Measurements from ENCODE around the gene COX5B. TPM values are rescaled to one million over a fixed set of nuclear protein-coding genes. Genes with fewer than 3 reads are reported as not detected.
"Not testable (repeated sequence)": the region's sequence is repeated elsewhere in the genome, so short reads cannot be mapped to it uniquely, and the experiment has no call there.

The COX5B gene, protein sequence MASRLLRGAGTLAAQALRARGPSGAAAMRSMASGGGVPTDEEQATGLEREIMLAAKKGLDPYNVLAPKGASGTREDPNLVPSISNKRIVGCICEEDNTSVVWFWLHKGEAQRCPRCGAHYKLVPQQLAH
- 138 TPM for polyA plus RNA-seq (2013, experiment 1 of 2; ENCODE audit: insufficient read length)
- polyA plus RNA-seq (2013, experiment 2 of 2; ENCODE audit: insufficient read length) = 123 TPM

DNA sequence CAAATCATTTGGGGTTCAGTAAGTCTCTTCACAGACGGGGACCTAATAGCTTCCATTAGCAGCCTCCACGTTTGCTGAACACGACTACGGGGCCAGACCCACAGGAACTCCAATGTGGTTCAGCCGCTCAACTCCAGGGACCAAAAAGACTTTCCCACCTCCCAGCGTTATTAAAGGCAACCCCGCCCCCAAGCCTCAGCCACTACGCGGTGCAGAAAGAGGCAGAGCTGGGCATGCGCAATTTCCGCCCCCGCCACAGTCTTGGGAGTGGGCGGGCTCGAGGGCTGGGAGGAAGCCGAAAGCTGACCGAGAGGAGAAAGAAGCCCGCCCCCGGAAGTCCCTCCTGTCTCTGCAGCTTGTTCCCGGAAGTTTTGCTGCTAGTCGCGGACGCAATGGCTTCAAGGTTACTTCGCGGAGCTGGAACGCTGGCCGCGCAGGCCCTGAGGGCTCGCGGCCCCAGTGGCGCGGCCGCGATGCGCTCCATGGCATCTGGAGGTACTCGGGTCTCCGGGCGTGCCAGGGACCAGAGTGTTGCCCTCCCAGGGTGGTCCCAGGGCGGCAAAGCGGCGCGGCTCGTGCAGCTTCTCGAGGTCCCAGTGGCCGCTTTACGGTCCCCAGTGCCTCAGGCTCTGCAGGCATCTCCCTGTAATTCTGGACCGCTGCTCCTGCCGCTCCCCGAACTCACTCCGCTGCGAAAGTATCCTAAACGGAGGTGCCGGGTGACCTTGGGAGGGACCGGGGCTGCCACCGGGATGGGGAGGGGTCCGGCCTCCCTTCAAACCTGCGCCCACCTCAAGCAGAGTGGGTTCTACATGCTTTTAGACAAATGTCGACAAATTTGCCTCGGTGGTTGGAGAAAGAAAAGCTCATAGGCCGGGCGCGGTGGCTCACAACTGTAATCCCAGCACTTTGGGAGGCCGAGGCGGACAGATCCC, at the start of gene COX5B:
TSS of gene COX5B (plus strand) at position 368 of the 935 bp plus-strand sequence. CDS start at position 393, 25 bp downstream.
- peak; percentile 98 for DNase-seq

DNA sequence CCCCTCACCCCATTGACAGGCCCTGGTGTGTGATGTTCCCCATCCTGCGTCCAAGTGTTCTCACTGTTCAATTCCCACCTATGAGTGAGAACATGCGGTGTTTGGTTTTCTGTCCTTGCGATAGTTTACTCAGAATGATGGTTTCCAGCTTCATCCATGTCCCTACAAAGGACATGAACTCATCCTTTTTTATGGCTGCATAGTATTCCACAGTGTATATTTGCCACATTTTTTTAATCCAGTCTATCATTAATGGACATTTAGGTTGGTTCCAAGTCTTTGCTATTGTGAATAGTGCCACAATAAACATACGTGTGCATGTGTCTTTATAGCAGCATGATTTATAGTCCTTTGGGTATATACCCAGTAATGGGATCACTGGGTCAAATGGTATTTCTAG, 49.7 kb upstream of the COX5B start:
- DNase-seq = not testable (repeated sequence)

DNA sequence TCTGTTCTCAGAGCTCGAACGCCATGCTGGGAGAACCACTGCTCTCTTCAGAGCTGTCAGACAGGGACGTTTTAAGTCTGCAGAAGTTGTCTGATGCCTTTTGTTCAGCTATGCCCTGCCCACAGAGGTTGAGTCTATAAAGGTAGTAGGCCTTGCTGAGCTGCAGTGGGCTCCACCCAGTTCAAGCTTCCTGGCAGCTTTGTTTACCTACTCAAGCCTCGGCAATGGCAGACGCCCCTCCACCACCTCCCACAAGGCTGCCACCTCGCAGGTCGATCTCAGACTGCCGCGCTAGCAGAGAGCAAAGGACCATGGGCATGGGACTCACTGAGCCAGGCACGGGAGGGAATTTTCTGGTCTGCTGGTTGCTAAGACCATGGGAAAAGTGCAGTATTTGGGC, 44.3 kb upstream of the COX5B start:
- not testable (repeated sequence) for DNase-seq

DNA sequence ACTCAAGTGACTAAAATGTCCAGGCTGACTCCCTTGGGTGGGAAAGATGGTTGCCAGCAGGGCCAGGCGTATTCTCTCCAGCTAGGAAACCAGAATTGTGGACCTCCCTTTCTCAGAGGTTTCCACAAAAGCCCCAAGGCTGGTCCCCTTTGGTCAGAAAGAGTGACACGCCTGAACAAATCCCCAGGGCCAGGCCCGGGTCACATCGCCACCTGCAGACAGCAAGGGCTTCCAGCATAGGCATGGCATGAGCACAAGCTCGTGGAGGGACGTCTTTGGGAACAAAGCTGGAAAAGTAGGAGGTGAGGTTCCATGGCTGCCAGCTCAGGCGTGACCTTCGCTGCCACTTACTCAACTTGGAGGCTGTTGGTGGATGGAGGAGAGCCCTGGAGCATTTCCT, 40.8 kb upstream of the COX5B start:
- not testable (repeated sequence) for DNase-seq

DNA sequence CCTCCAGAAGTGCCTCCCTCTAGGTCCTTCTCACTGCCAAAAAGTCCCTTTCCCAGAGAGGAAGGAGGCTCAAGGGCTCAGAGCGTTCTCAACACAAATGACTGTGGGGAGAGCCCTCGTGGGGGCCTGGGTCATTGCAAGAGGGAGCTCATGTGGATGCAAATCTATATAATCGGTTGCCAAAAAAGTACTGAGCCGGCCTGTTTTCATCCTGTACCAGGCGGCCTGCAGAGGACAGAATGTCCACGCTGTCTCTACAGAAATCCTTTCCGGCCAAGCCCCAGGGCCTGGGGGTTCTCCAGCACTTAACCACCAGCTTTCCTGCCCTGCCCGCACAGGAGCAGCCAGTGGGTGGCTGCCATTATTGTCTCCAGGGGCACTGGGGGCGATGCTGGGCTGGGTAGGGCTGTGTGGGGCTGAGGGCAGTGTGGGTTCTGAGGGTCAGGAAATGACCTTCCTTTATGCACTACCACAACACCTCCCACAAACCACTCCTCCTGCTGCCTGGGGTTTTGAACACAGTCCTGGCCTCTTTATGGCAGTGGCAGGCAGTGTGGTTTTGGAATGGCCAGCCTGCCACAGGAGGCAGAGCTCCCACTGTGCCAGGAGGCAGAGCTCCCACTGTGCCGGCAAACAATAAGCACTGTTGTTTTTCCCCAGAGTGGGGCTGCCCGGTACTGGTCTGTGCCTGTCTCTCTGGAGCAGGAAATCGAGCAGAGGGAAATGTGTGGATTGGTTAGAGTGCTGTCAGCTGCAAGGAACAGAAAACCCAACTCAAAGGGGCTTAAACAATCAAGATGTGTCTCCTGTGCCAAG, 40.1 kb upstream of the COX5B start:
- DNase-seq = not testable (repeated sequence)

DNA sequence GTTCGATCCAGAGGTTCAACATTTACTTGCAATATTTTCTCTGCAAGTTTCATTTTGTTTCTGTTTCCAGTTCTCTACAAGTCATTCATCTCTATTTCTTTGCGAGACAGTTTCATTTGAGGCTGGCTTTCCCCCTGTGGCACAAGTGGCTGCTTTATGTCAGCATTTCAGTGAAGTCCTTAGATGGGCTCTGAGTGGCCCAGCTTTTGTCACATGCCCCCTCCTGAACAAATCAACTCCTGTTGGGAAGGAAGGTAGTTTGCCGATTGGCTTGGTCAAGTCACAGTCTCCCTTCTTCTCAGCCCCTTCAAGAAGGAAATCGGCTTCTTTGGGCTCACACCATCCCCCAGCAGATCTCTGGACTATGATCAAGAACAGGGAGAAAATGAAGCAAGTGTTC, 37.1 kb upstream of the COX5B start:
- DNase-seq = not testable (repeated sequence)

DNA sequence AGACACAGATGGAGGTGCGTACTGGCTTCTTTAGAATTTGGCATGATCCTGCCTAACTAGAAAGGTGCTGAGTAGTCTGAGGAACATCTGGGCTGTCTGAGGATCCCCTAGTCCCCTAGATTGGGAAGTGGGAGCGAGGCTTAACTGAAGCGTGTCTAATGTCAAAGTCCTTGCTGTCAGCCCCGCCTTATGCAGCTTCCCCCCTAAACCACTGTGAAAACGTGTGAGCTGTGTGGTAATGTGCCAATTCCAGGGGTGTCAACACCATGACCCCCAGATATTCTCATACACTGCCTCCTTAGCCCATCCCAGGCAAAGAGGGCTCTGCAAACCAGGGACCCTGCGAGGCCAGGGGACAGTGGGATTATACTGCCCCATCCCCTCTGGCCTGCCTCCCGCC, 34.0 kb upstream of the COX5B start:
- not testable (repeated sequence) for DNase-seq

DNA sequence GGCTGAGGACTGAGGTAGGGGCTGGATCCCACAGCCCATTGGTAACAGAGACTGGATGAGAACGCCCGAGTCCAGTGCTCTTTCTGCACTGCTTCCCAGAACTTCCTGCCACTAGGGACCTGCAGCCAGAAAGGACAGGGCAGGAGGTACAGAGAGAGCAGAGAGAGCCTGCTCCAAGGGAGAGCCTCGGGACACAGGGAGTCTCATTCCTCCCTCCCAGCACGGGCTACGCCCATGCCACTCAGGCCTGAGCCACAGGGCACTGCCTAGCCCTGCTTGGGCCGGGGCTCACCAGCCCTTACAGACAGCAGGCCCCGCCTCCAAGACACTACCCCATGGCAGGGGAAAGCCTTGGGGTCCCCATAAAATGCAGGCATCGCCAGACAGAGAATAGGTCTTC, 30.1 kb upstream of the COX5B start:
- DNase-seq = not testable (repeated sequence)

DNA sequence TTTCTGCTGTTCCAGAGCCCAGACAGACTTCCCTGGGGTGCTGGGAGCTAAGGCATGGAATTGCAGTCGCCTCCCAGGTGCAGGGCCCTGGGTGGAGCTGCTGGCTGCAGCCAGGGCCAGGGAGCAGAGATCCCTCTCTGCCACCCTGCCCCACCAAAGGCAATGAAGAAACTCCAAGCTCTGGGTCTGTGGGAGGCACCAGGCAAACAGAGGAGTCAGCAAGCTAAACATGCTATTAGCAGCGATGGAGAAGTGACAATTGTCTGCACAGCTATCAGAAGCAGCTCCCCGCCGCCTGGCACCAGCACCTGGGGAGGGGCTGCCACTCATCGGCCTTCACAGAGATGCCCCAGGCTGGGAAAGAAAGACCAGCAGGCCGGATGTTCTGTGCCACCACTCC, 28.0 kb upstream of the COX5B start:
- no peak for DNase-seq

DNA sequence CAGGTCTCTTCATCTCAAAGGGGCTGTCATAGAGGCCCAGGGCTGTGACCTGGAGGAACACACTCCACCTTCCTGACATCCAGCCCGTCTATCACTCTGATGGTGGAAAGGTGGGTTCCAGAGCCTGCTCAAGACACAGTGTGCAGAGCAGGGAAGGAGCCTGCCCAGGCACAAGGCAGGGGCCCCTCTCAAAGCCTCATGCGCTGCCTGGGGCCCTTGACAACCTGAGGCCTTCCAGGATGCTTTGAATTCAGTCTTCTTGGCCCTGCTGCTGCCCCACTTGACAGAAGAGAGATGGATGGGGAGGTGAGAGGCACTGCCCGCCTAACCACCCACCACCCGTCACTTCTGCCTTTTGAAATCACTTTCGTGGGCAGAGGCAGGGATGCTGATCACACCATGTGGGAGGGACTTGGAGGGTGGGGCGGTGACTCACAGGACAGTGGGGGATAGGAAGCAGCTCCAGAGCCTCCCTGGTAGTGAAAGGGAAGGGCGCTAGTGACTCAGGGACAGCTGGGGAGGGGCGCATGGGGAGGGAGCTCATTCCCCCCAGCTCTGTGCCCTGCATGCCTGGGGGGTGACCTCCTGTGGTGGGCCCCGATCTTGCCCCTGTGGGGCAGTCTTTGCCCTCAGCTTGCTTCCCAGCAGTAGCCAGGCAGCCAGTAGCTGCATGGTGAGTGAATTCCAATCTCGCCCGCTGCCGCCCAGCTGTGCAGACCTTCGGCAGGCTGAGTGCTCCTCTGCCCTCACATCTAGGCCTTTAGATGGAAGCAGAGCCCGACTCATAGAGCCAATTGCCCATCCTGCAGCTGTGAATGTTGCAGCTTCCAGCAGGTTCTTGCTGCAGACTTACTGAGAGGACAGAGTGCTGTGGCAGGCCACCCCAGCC, 26.7 kb upstream of the COX5B start:
- peak; percentile 30 for DNase-seq

DNA sequence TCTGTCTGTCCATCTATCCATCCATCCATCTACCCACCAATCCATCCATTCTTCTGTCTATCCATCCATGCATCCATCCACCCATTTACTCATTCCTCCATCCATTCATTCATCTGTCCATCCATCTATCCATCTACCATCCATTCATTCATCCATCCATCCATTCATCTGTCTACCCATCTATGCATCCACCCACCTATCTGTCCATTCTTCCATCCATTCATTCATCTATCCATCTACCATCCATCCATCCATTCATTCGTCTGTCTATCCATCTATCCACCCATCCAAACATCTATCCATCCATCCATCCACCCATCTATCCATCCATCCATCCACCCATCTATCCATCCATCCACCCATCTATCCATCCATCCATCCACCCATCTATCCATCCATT, 25.4 kb upstream of the COX5B start:
- not testable (repeated sequence) for DNase-seq

DNA sequence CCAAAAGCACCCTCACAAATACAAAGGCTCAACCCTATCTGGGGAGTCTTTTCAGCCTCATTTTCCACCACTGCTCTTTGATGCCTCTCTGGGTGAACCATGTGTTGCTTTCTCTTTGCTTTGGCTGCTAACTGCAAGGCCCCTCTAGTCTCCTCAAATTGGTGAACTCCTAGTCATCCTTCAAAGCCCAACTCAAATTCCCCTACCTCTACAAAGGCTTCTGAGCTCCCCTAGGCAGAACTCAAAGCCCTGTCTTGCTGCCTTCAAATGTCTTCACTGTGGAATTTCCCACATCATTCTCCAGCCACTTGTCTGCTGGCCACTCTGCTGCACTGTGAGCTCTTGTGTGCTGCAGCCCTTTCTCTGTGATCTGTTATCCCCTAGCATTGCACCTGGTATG, 22.9 kb upstream of the COX5B start:
- DNase-seq = not testable (repeated sequence)

DNA sequence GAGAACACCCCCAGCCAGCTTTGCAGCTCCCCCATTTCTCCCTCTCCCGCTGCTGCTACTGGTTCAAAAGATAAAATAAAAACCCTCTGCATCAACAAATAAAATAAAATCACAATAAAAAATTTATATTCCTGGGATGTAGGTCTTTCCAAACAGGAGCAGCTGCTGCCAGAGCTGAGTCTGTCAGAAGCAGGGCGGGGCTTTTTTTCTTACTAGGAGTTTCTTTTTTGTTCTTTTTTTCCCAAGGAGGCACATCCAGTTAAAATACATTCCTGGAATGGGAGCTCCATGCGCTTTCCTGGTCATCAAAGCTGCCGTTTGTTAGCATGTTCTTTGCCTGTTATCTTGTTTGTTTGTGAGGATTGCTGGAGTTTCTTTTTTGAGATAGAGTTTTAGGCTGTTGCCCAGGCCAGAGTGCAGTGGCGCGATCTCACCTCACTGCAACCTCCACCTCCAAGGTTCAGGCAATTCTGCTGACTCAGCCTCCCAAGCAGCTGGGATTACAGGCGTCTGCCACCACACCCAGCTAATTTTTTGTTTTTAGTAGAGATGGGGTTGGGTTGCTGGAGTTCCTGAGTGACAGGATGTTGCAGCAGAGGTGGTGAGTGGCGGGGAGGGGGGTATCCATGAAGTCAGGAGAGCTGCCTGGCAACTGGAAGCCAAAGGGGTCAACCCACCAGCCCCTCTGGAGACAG, 20.4 kb upstream of the COX5B start:
- not testable (repeated sequence) for DNase-seq

DNA sequence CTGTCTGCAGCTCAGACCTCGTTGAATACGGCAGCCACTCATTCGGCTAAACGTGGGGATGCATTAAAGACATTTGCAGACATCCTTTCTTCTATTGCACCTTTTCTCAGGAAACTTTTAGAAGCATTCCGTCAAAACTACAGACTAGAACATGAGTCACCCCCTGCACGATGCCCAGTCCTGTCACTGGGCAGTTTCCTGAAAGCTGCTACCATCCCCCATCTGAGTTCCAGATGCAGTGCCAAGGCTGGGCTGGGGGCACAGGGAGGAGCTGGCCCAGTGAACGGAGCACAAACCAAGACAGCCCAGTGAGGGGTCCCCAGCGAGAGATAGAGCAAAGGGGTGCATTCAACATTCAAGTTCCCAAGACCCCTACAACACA, 19.8 kb upstream of the COX5B start:
- not testable (repeated sequence) for DNase-seq

DNA sequence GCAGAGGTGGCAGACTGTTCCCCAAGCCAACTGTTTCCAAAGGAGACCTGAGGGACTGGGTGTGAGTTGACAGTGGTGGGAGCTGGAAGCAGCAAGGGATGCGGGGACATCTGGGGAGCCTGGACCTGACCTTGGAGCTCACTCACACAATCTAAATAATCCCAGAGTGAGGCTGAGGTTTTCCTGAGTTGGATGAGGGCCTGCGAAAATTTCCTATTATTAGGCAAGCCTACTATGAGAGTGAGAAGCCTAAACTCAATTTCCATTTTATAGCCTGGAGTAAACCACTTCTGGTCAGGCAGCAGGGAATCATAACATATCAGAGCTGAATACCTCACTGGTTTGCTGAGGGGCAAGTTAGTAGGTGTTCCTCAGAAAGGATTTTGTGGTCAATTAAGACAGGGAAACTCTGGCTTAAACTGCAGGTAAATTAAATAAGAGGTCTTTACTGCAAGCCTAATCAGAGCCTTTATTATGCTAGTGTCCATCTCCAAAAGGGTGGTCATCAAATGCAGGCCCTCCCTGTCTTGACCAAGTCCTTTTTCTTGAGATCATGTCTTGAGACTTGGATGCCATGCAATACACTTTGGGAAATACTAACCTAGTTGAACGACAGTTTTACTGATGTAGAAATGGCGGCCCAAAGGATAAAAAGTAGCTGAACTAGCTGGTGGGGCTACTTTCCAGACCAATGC, 1.7 kb upstream of the COX5B start:
- DNase-seq = no peak

DNA sequence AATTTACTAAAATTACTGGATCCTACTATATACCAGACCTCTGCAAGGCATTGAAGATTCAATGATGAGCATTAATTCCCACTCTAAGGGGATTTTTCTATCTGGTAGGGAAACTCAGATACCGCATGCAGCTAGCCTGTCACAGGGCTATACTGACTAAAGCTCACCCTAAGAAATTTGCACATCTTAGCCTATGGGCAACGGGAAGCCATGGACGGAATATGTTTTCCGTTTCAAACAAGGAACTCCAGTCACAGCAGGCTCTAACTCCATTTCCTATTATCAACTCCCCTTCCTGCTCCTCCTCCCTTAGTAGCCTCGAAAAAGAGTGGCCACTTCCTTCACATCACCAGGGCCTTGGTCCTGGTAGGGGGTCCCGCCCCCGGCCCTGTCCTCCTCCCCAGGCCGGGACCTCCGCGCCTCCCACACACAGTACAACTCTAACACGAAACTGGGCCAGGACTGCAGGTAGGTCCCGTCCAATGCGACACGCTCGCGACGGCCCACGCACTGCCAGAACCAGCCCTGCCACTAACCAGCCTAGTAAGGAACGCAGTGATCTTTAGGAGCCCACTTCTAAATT, 659 bp upstream of the COX5B start:
- DNase-seq = no peak

DNA sequence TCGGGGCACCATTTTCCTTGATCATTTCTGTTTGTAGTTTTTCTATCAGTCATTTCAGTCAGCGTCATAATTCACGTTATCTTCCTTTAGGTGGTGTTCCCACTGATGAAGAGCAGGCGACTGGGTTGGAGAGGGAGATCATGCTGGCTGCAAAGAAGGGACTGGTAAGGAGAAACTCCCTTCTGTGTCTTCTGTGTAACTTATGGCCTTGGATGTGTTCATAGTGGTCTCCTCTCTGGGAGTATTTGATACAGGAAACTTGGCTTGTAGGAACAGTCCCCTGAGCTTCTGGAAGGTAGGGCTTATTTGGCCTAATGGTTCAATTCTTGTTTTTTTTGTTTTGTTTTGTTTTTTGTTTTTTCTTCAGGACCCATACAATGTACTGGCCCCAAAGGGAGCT, 1.1 kb downstream of the COX5B start:
- DNase-seq = no peak

DNA sequence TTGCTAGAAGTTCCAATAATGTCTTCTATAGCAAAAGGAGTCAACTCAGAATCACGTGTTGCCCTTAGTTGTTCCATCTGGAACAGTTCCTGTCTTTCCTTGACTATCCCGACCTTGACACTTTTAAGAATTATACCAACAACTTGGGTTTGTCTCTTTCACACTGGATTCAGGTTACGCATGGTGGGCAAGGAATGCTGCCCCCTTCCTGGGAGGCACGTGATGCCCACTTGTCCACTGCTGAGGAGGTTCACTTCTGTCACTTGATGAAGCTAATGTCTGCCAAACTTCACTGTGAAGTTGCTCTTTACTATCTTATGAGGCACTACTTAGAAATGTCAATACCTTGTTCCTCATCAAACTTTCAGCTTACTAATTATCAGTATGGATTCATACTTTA, 5.3 kb downstream of the COX5B start:
- DNase-seq = no peak

DNA sequence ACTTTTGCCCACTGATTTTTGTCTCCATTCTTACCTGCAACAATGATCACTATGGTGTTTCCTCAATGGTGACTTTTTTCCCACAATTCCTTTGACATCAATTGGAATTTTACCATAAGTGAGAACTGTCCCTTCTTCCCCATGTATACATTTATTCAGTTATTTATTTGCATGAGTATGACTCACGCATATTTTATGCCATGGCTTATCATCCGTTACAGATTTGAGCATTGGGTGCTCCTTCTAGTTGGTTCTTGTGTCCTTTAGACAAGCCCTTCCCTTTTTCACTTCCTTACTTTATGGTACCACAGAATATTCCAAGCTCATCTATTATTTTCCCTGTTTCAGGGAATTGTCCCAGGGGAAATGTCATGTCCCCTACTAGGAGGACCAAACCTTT, 7.6 kb downstream of the COX5B start:
- no peak for DNase-seq

DNA sequence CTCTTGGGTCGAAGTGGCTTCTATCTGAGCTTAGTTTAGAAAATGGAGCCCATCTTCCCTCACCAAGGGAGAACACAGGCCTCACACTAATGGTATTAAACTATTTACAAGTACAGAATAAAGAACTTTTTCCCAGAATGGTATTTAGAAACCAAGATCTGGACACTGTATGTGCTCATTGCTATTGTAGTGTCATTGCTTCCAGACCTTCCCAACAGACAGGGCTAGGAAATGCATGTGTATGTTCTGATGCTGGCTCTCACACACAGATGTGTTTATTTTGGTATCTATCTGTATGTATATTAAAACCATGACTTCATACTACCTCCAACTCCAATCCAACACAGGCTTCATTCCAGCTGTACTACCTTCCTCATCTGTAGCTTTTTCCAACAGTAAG, 8.0 kb downstream of the COX5B start:
- DNase-seq = no peak

Measured in fibroblast of skin of scalp (primary cell).